D721Med (cell line): Measurements from ENCODE around the gene SSBP4.
"Not testable (repeated sequence)": the region's sequence is repeated elsewhere in the genome, so short reads cannot be mapped to it uniquely, and the experiment has no call there.

Experiments
- DNase-seq: peaks from one replicate; pipeline ENCODE4 v3.0.0; 2011; ENCODE audit warnings: low spot score; ENCODE audit not compliant: insufficient read length
- FAIRE-seq: peaks from 2 replicates; lab custom pipeline; 2011; peaks lifted over from hg19 to GRCh38; lab: Jason Lieb, UNC
- TF ChIP-seq, protein P1 (sequence below): IDR thresholded peaks from 2 replicates; pipeline ENCODE4 v1.5.1; 2012; ENCODE audit warnings: mild to moderate bottlenecking, control low read depth; ENCODE audit not compliant: insufficient read depth; ENCODE audit errors: missing control alignments

SSBP4 gene

GRCh38 chr19:18396471-18397241 lies 22.5 kb upstream of the SSBP4 start:
- FAIRE-seq: no peak
- no peak for DNase-seq

GRCh38 chr19:18397242-18398202 lies 21.7 kb upstream of the SSBP4 start, which contains the start of gene LRRC25:
Gene LRRC25, minus strand, starts transcription at chr19:18397622. Its CDS starts 659 bp downstream, at chr19:18396963.
- TF ChIP-seq, protein P1, sequence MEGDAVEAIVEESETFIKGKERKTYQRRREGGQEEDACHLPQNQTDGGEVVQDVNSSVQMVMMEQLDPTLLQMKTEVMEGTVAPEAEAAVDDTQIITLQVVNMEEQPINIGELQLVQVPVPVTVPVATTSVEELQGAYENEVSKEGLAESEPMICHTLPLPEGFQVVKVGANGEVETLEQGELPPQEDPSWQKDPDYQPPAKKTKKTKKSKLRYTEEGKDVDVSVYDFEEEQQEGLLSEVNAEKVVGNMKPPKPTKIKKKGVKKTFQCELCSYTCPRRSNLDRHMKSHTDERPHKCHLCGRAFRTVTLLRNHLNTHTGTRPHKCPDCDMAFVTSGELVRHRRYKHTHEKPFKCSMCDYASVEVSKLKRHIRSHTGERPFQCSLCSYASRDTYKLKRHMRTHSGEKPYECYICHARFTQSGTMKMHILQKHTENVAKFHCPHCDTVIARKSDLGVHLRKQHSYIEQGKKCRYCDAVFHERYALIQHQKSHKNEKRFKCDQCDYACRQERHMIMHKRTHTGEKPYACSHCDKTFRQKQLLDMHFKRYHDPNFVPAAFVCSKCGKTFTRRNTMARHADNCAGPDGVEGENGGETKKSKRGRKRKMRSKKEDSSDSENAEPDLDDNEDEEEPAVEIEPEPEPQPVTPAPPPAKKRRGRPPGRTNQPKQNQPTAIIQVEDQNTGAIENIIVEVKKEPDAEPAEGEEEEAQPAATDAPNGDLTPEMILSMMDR: no peak
- FAIRE-seq: no peak
- DNase-seq: no peak

More at GRCh38 chr19:18396471-18397241, 22.5 kb upstream of the SSBP4 start:
- TF ChIP-seq, protein P1: no peak

DNA sequence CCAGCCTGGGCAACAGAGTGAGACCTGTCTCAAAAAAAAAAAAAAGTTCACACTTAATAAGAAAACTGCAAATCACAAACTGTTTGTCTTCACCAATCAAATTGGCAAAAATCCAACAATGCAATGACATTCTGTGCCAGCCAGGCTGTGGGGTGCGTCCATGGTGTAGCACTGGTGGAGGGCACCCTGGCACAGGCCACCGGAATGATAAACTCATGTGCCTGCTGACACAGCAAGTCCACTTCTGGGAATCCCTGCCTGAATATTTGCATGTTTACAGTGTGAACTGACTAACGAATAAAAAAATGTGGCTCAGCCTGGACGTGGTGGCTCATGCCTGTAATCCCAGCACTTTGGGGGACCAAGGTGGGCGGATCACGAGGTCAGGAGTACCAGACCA lies 20.2 kb upstream of the SSBP4 start:
- TF ChIP-seq, protein P1: no peak
- FAIRE-seq: no peak

GRCh38 chr19:18401580-18402112 lies 17.6 kb upstream of the SSBP4 start:
- FAIRE-seq (no peak), DNase-seq (no peak)

More for the DNA sequence above, 20.2 kb upstream of the SSBP4 start:
- no peak for DNase-seq

GRCh38 chr19:18402455-18403248 lies 16.5 kb upstream of the SSBP4 start:
- not testable (repeated sequence) for FAIRE-seq, DNase-seq

More at GRCh38 chr19:18401580-18402112, 17.6 kb upstream of the SSBP4 start:
- TF ChIP-seq, protein P1: peak; percentile 2

DNA sequence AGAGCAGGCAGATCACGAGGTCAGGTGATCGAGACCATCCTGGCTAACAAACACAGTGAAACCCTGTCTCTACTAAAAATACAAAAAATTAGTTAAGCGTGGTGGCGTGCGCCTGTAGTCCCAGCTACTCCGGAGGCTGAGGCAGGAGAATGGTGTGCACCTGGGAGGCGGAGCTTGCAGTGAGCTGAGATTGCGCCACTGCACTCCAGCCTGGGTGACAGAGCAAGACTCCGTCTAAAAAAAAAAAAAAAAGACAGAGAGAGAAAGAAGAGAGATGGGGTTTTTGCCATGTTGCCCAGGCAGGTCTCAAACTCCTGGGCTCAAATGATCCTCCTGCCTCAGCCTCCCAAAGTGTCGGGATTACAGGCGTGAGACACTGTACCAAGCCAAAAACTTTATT lies 13.4 kb upstream of the SSBP4 start:
- not testable (repeated sequence) for DNase-seq, FAIRE-seq

DNA sequence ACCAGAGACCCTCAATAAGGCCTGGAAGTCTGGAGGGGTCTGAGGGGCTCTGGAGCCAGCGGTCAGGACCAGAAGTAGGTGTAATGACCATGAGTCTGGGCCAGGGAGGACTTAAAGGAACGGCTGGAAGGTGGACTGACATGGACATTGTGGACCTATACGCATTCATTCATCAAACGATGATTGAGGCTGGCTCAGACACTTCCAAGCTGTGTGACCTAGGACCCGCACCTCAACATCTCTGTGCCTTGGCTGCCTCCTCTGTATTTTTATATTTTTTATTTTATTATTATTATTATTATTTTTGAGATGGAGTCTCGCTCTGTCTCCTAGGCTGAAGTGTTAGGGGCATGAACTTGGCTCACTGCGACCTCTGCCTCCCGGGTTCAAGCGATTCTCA lies 12.4 kb upstream of the SSBP4 start:
- TF ChIP-seq, protein P1: no peak
- DNase-seq (no peak), FAIRE-seq (no peak)
